GM20000 (cell line): ENCODE data around the gene RNF26.
A peak's percentile ranks its signal among the peaks of the same experiment; 100 is the strongest.
"Not testable (repeated sequence)": the region's sequence is repeated elsewhere in the genome, so short reads cannot be mapped to it uniquely, and the experiment has no call there.

Experiments
- DNase-seq: peaks from one replicate; pipeline ENCODE4 v3.0.0; 2012; ENCODE audit warnings: low spot score
- CTCF ChIP-seq: IDR thresholded peaks from 2 replicates; pipeline ENCODE4 v1.5.1; 2012; ENCODE audit warnings: mild to moderate bottlenecking, control low read depth; ENCODE audit errors: extremely low read depth, missing control alignments

The RNF26 gene

GRCh38 chr11:119380827-119381180, 46.5 kb downstream of the RNF26 start:
- no peak for DNase-seq
- no peak for TF ChIP-seq CTCF

GRCh38 chr11:119381181-119381988, 47.1 kb downstream of the RNF26 start, which contains the start of gene USP2:
Gene USP2 (minus strand): TSS chr11:119381690. CDS start chr11:119373480, 8,210 bp downstream.
- DNase-seq, result peak; percentile 93
- peak; percentile 91 for TF ChIP-seq CTCF

- TF ChIP-seq CTCF, result no peak
Measured at GRCh38 chr11:119382101-119382500, 47.8 kb downstream of the RNF26 start.

GRCh38 chr11:119382513-119382912, 48.2 kb downstream of the RNF26 start:
- not testable (repeated sequence) for DNase-seq

More at GRCh38 chr11:119382101-119382500, 47.8 kb downstream of the RNF26 start:
- peak; percentile 4 for DNase-seq

GRCh38 chr11:119384332-119384731, 50.0 kb downstream of the RNF26 start:
- DNase-seq, result no peak
- TF ChIP-seq CTCF, result no peak
